Keratinocyte (primary cell): ENCODE measurements around the gene FAM50A. TPM values are rescaled to one million over a fixed set of nuclear protein-coding genes. Genes with fewer than 3 reads are reported as not detected.

ENCODE experiments used
- DNase-seq: peaks from one replicate; pipeline ENCODE4 v3.0.0-alpha.2; 2011; ENCODE audit warnings: low read depth, missing footprints, low spot score
- FAIRE-seq: peaks from 2 replicates; lab custom pipeline; 2011; peaks lifted over from hg19 to GRCh38; lab: Jason Lieb, UNC
- H2AFZ ChIP-seq: 2 replicates; pipeline ENCODE4 v1.6.0; 2012; ENCODE audit warnings: low read length, control low read depth, inconsistent platforms; ENCODE audit not compliant: control insufficient read depth
- H3K27ac ChIP-seq: 2 replicates; pipeline ENCODE4 v1.5.1; 2011; ENCODE audit warnings: low read length; ENCODE audit not compliant: control insufficient read depth, insufficient read depth
- H3K27me3 ChIP-seq: 3 replicates; pipeline ENCODE4 v1.6.0; 2011; ENCODE audit warnings: low read length; ENCODE audit not compliant: control insufficient read depth, insufficient read depth; ENCODE audit errors: extremely low read depth
- H3K36me3 ChIP-seq, 2 experiments: 2 replicates in 1 of 2; 3 replicates in 1 of 2; pipeline ENCODE4 v1.5.1; 2011; ENCODE audit warnings: low read length in 2 of 2, mild to moderate bottlenecking in 1 of 2; ENCODE audit not compliant: control insufficient read depth in 2 of 2, insufficient read depth in 2 of 2; ENCODE audit errors: extremely low read depth in 1 of 2
- H3K4me1 ChIP-seq: 3 replicates; pipeline ENCODE4 v1.5.1; 2011; ENCODE audit warnings: low read length; ENCODE audit not compliant: control insufficient read depth, insufficient read depth; ENCODE audit errors: extremely low read depth
- H3K4me2 ChIP-seq: 3 replicates; pipeline ENCODE4 v1.6.0; 2011; ENCODE audit warnings: low read depth, low read length; ENCODE audit not compliant: control insufficient read depth, insufficient read depth; ENCODE audit errors: extremely low read depth
- H3K4me3 ChIP-seq, 3 experiments: fragments of 200-600 bp in 1 of 3; sonication (generic) in 1 of 3; 2 replicates in 2 of 3; 3 replicates in 1 of 3; pipeline ENCODE4 v1.5.1; 2011 to 2016; ENCODE audit warnings: low read length in 3 of 3, mild to moderate bottlenecking in 3 of 3, control low read depth in 2 of 3, inconsistent platforms in 1 of 3, low read depth in 1 of 3, mixed read lengths in 1 of 3, mixed run types in 1 of 3, moderate library complexity in 1 of 3; ENCODE audit not compliant: control insufficient read depth in 2 of 3, insufficient read depth in 2 of 3; ENCODE audit errors: extremely low read depth in 1 of 3
- H3K79me2 ChIP-seq: 2 replicates; pipeline ENCODE4 v1.6.0; 2012; ENCODE audit warnings: low read length; ENCODE audit not compliant: control insufficient read depth, insufficient read depth
- H3K9ac ChIP-seq: 3 replicates; pipeline ENCODE4 v1.6.0; 2011; ENCODE audit warnings: low read length; ENCODE audit not compliant: control insufficient read depth, insufficient read depth; ENCODE audit errors: extremely low read depth
- H3K9me1 ChIP-seq: 3 replicates; pipeline ENCODE4 v1.6.0; 2011; ENCODE audit warnings: low read length; ENCODE audit not compliant: control insufficient read depth, insufficient read depth; ENCODE audit errors: extremely low read depth
- H3K9me3 ChIP-seq: 2 replicates; pipeline ENCODE4 v1.5.1; 2012; ENCODE audit warnings: low read depth, low read length; ENCODE audit not compliant: control insufficient read depth
- H4K20me1 ChIP-seq: 3 replicates; pipeline ENCODE4 v1.6.0; 2011; ENCODE audit warnings: low read length; ENCODE audit not compliant: control insufficient read depth, insufficient read depth; ENCODE audit errors: extremely low read depth
- CTCF ChIP-seq, 3 experiments: IDR thresholded peaks in 1 of 3; conservative IDR thresholded peaks in 1 of 3; optimal IDR thresholded peaks in 1 of 3; 2 replicates in 2 of 3; 3 replicates in 1 of 3; pipeline versions ENCODE3 to v1.5.1; 2011; ENCODE audit warnings: low read length in 3 of 3, mild to moderate bottlenecking in 3 of 3, moderate library complexity in 2 of 3, control low read depth in 1 of 3, inconsistent platforms in 1 of 3; ENCODE audit not compliant: insufficient read depth in 2 of 3; ENCODE audit errors: extremely low read depth in 1 of 3
- EZH2 ChIP-seq: IDR thresholded peaks from one replicate; pipeline ENCODE4 v1.6.1; 2012; ENCODE audit warnings: inconsistent platforms, mild to moderate bottlenecking, low read length, moderate library complexity
- dilution Hi-C: fragments of 300-500 bp; cut with MboI; formaldehyde crosslinking; loops from one replicate; pipeline ENCODE4 v1.7.0; 2020; ENCODE audit warnings: low sequenced_read_pairs; ENCODE audit not compliant: extremely low pct_ligation_motif_present
- polyA plus RNA-seq, 5 experiments: library from polyadenylated mRNA; depleted of rRNA in 3 of 5; stranded (reverse) in 3 of 5; stranded (forward) in 1 of 5; unstranded in 1 of 5; fragments of >200 nt; gene quantifications; 1 replicate in 1 of 5; 2 replicates in 3 of 5; 3 replicates in 1 of 5; pipeline versions ENCODE4 v1.2.1 to v1.2.3, GENCODE V29; 2011 to 2012; ENCODE audit warnings: missing spikeins in 2 of 5, low read depth in 1 of 5, low replicate concordance in 1 of 5

Gene FAM50A
- polyA plus RNA-seq, 1 donor (not counting 4 experiments of a cell fraction or from before 2014, with no cell fraction given): 35.7 TPM

DNA sequence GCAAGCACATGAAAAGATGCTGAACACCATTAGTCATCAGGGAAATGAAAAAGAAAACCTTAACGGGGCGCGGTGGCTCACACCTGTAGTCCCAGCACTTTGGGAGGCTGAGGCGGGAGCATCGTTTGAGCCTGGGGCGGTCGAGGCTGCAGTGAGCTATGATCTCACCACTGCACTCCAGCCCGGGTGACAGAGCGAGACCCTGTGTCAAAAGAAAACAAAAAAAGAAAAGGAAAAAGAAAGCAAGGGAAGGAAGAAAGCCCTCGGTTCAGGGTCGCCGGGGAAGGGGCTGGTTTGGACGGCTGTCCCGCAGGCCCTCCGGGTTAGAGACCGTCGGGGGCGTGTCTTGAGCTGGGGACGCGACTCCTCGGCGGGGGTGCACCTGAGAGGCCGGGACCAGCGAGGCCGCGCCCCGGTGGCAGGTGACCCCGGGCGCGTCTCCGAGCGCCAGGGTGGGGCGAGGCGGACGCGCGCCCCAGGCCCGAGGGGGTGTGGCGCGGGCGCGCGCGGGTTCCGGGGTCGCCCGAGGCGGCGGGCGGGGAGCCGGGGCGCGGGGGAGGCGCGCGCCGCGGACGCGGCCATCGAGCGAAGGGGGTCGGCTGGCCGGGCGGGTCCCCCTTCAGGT is 13.7 kb downstream of the FAM50A start:
- dilution Hi-C loops: no loop called here
- H3K4me2 ChIP-seq: peak overlapping the region; percentile 32
- H3K79me2 ChIP-seq: peaks cover 8% of the 10 kb centered on the region
- H3K27me3 ChIP-seq: no peaks in the 10 kb centered on the region
- no peaks in the 10 kb centered on the region for H4K20me1 ChIP-seq
- peak overlapping the region in 2 of 3 experiments; percentile 19 to 20 for H3K4me3 ChIP-seq
- TF ChIP-seq CTCF (optimal IDR thresholded peaks at IDR 0.05 in 1 of 3, IDR thresholded peaks at IDR 0.05 in 1 of 3, conservative IDR thresholded peaks at IDR 0.05 in 1 of 3; ENCODE audit: extremely low read depth in 1 of 3, insufficient read depth in 2 of 3, low read length in 3 of 3): no peak
- no peak for TF ChIP-seq EZH2
- FAIRE-seq (no peak), DNase-seq (peak; percentile 9)
- no peak overlapping the region for H3K9ac ChIP-seq
- no peak overlapping the region for H2AFZ ChIP-seq
- no peaks in the 10 kb centered on the region for H3K9me3 ChIP-seq
- H3K4me1 ChIP-seq: peaks cover 4% of the 10 kb centered on the region
- no peak overlapping the region for H3K27ac ChIP-seq
- H3K9me1 ChIP-seq: no peaks in the 10 kb centered on the region
- H3K36me3 ChIP-seq: peaks cover 0 to 3% of the 10 kb centered on the region in 2 experiments

DNA sequence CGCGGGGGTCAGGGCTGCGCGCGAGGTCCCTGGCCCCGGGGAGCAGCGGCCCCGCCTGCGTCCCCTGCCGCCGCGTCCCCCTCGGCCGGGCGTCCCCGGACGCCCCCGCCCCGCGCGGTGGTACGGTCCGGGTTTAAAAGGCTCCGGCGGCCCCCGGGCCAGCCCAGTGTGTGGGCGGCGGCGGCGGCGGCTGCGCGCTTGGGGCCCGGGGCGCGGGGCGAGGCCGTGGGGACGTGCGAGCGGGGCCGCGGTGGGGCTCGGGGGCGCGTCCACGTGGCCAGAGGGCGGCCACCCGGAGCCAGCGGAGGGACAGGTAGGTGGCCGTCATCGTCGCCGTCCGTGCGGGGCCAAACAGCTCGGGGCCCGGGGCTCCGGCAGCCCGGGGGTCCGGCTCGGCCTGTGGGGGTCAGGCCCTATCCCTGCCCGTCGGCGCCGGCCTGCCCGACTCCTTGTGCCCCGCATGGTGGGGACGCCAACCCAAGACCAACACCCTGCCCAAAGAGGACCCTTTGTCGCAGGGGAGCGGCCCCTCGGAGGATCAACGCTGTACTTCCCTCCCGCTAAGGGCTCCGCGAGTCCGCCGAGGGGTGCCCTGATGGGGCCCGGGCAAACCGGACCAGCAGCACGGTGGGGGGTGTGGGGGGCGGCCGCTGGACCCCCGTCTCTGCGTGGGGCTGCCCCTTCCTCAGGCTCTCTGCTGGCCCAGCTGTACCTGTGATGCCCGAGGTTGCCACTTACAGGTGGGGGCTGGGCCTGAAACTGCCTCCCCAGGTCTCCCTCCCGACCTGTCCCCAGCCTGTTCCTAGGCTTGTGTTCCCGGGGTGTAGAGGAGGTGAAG is 14.4 kb downstream of the FAM50A start, which contains the start of gene PLXNA3:
TSS of gene PLXNA3 (plus strand) at position 166 of the 838 bp plus-strand sequence. CDS start 1,903 bp downstream, outside the sequence.
- Histone ChIP-seq H3K27me3 (no peaks in the 10 kb centered on the region), H3K27ac (no peak within 1 kb of the TSS), H3K9me1 (no peaks in the 10 kb centered on the region), H3K9me3 (no peaks in the 10 kb centered on the region), H3K4me1 (peaks cover 4% of the 10 kb centered on the region), H2AFZ (no peak within 1 kb of the TSS), H3K9ac (peak within 1 kb of the TSS; percentile 41), H3K79me2 (peaks cover 8% of the 10 kb centered on the region), H3K4me2 (peak within 1 kb of the TSS; percentile 66), H4K20me1 (no peaks in the 10 kb centered on the region), H3K4me3 (peak within 1 kb of the TSS; percentile 48 to 62 (median 51)), H3K36me3 (peaks cover 0 to 3% of the 10 kb centered on the region in 2 experiments)
- TF ChIP-seq EZH2 (no peak), CTCF (optimal IDR thresholded peaks at IDR 0.05 in 1 of 3, IDR thresholded peaks at IDR 0.05 in 1 of 3, conservative IDR thresholded peaks at IDR 0.05 in 1 of 3; ENCODE audit: extremely low read depth in 1 of 3, insufficient read depth in 2 of 3, low read length in 3 of 3) (no peak)
- FAIRE-seq (no peak), DNase-seq (no peak)
- dilution Hi-C loops: no loop called here
